ENCODE measurements around the gene CPA4.

Gene CPA4

GRCh38 chr7:130363026-130363847, 70.3 kb downstream of the CPA4 start:
- peak in 2 of 3 experiments; percentile 11 to 41 for DNase-seq (ENCODE audit: low read depth in 2 of 3, low spot score in 2 of 3)

GRCh38 chr7:130364451-130364850, 71.5 kb downstream of the CPA4 start:
- no peak for DNase-seq (ENCODE audit: low read depth in 2 of 3, low spot score in 2 of 3)

GRCh38 chr7:130365088-130365487, 72.1 kb downstream of the CPA4 start:
- DNase-seq (ENCODE audit: low read depth in 2 of 3, low spot score in 2 of 3), result no peak

- DNase-seq (ENCODE audit: low read depth in 2 of 3, low spot score in 2 of 3), result no peak
These were observed 72.8 kb downstream of the CPA4 start for GRCh38 chr7:130365511-130366441.

- DNase-seq (ENCODE audit: low read depth in 2 of 3, low spot score in 2 of 3), result no peak
These were observed 73.6 kb downstream of the CPA4 start for GRCh38 chr7:130366564-130366963.

- DNase-seq (ENCODE audit: low read depth in 2 of 3, low spot score in 2 of 3), result no peak
These were observed 74.3 kb downstream of the CPA4 start for GRCh38 chr7:130367088-130367755.

- DNase-seq (ENCODE audit: low read depth in 2 of 3, low spot score in 2 of 3), result no peak
These were observed 75.1 kb downstream of the CPA4 start for GRCh38 chr7:130367836-130368746.

GRCh38 chr7:130369110-130369711, 76.2 kb downstream of the CPA4 start:
- DNase-seq (ENCODE audit: low read depth in 2 of 3, low spot score in 2 of 3), result no peak

- no peak for DNase-seq (ENCODE audit: low read depth in 2 of 3, low spot score in 2 of 3)
These were observed 77.0 kb downstream of the CPA4 start for GRCh38 chr7:130369831-130370550.

GRCh38 chr7:130371046-130371445, 78.1 kb downstream of the CPA4 start:
- DNase-seq (ENCODE audit: low read depth in 2 of 3, low spot score in 2 of 3), result no peak

GRCh38 chr7:130372402-130373165, 79.6 kb downstream of the CPA4 start:
- DNase-seq (ENCODE audit: low read depth in 2 of 3, low spot score in 2 of 3), result no peak

Data from activated CD8-positive, alpha-beta memory T cell treated with anti-CD3 and anti-CD28 coated beads for 48 hours (primary cell).